Measurements from ENCODE around the gene NODAL. TPM values are rescaled to one million over a fixed set of nuclear protein-coding genes. Genes with fewer than 3 reads are reported as not detected.

The NODAL gene
- polyA plus RNA-seq, 1 donor from 2014 or later, result not detected

DNA sequence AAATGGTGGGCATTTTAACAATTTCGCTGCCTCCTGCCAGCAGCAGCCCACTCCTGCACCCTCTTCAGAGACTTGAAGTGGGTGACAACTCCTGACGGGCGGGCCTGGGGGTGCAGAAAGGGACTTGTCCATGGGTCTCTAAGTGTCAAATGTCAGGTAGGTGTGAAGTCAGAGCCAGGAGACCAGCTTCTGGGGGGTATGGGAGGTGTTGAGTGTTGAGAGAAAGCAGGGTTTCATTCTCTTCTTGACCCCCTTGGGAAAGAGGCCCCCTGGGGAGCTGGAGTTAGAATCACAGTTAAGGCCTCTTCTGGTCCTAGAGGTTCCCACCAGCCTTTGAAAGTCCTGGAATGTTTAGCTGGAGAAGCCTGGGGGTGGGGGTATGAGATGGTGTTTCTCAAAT is 25.5 kb upstream of the NODAL start:
- no peak overlapping the region for H3K9ac ChIP-seq (ENCODE audit: low read length)

DNA sequence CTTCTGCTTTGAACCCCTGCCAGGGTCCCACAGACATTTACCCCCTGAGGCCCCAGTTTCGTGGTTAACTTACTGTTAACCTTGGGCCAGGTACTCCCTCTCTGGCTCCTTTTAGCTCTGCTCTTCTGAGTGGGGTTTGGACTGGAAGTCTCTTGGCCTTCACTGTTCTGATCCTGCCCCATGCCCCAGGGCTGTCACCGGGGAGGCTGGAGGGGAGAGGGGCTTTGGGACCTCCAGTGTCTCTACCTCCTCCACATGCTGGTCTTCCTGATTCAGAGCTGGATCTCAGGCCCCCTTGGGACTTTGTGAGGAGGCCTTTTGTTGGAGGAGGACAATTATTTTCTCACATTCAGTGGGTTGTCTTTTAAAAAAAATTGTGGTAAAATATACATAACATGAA is 24.4 kb upstream of the NODAL start:
- Histone ChIP-seq H3K79me2 (replicated peaks; ENCODE audit: insufficient read depth, low read length) (no peaks in the 10 kb centered on the region), H3K36me3 (ENCODE audit: insufficient read depth, low read length) (no peaks in the 10 kb centered on the region), H3K27me3 (ENCODE audit: insufficient read depth, low read depth, low read length) (no peaks in the 10 kb centered on the region), H4K20me1 (ENCODE audit: insufficient read depth) (no peaks in the 10 kb centered on the region), H3K4me2 (ENCODE audit: low read length) (no peak overlapping the region), H3K9me3 (ENCODE audit: low read length) (no peaks in the 10 kb centered on the region), H3K9me2 (ENCODE audit: insufficient read depth, low read length) (no peaks in the 10 kb centered on the region), H3F3A (ENCODE audit: insufficient read depth, low read length, poor library complexity, severe bottlenecking) (no peaks in the 10 kb centered on the region), H3K9ac (ENCODE audit: low read length) (no peak overlapping the region), H3K27ac (ENCODE audit: low read length) (no peak overlapping the region), H3K4me3 (ENCODE audit: low read length) (no peak overlapping the region), H2AFZ (ENCODE audit: low read depth, low read length) (no peak overlapping the region)
- TF ChIP-seq, protein P1, sequence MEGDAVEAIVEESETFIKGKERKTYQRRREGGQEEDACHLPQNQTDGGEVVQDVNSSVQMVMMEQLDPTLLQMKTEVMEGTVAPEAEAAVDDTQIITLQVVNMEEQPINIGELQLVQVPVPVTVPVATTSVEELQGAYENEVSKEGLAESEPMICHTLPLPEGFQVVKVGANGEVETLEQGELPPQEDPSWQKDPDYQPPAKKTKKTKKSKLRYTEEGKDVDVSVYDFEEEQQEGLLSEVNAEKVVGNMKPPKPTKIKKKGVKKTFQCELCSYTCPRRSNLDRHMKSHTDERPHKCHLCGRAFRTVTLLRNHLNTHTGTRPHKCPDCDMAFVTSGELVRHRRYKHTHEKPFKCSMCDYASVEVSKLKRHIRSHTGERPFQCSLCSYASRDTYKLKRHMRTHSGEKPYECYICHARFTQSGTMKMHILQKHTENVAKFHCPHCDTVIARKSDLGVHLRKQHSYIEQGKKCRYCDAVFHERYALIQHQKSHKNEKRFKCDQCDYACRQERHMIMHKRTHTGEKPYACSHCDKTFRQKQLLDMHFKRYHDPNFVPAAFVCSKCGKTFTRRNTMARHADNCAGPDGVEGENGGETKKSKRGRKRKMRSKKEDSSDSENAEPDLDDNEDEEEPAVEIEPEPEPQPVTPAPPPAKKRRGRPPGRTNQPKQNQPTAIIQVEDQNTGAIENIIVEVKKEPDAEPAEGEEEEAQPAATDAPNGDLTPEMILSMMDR (IDR thresholded peaks at IDR 0.05; ENCODE audit: poor library complexity, severe bottlenecking), result no peak
- TF ChIP-seq EP300 (conservative IDR thresholded peaks at IDR 0.05; ENCODE audit: poor library complexity, severe bottlenecking), result no peak
- TF ChIP-seq RAD21 (conservative IDR thresholded peaks at IDR 0.05), result no peak
- TF ChIP-seq POLR2AphosphoS5 (IDR thresholded peaks at IDR 0.05), result no peak
- no peak for TF ChIP-seq SMC3 (conservative IDR thresholded peaks at IDR 0.05; ENCODE audit: poor library complexity)
- TF ChIP-seq TAF1 (IDR thresholded peaks at IDR 0.05; ENCODE audit: low read depth), result no peak
- TF ChIP-seq MXI1 (conservative IDR thresholded peaks at IDR 0.05; ENCODE audit: poor library complexity, severe bottlenecking), result no peak
- TF ChIP-seq, protein P2, sequence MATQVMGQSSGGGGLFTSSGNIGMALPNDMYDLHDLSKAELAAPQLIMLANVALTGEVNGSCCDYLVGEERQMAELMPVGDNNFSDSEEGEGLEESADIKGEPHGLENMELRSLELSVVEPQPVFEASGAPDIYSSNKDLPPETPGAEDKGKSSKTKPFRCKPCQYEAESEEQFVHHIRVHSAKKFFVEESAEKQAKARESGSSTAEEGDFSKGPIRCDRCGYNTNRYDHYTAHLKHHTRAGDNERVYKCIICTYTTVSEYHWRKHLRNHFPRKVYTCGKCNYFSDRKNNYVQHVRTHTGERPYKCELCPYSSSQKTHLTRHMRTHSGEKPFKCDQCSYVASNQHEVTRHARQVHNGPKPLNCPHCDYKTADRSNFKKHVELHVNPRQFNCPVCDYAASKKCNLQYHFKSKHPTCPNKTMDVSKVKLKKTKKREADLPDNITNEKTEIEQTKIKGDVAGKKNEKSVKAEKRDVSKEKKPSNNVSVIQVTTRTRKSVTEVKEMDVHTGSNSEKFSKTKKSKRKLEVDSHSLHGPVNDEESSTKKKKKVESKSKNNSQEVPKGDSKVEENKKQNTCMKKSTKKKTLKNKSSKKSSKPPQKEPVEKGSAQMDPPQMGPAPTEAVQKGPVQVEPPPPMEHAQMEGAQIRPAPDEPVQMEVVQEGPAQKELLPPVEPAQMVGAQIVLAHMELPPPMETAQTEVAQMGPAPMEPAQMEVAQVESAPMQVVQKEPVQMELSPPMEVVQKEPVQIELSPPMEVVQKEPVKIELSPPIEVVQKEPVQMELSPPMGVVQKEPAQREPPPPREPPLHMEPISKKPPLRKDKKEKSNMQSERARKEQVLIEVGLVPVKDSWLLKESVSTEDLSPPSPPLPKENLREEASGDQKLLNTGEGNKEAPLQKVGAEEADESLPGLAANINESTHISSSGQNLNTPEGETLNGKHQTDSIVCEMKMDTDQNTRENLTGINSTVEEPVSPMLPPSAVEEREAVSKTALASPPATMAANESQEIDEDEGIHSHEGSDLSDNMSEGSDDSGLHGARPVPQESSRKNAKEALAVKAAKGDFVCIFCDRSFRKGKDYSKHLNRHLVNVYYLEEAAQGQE (IDR thresholded peaks at IDR 0.05; ENCODE audit: borderline replicate concordance), result no peak
- TF ChIP-seq EZH2 (IDR thresholded peaks at IDR 0.05; ENCODE audit: borderline replicate concordance, insufficient read depth, low read length, poor library complexity, severe bottlenecking), result no peak

More for the DNA sequence above, 25.5 kb upstream of the NODAL start:
- no peak overlapping the region for H3K27ac ChIP-seq (ENCODE audit: low read length)
- H3K79me2 ChIP-seq (replicated peaks; ENCODE audit: insufficient read depth, low read length), result no peaks in the 10 kb centered on the region
- H3K36me3 ChIP-seq (ENCODE audit: insufficient read depth, low read length), result no peaks in the 10 kb centered on the region
- H3F3A ChIP-seq (ENCODE audit: insufficient read depth, low read length, poor library complexity, severe bottlenecking), result no peaks in the 10 kb centered on the region
- H3K4me2 ChIP-seq (ENCODE audit: low read length), result no peak overlapping the region
- TF ChIP-seq SMC3 (conservative IDR thresholded peaks at IDR 0.05; ENCODE audit: poor library complexity) (no peak), TAF1 (IDR thresholded peaks at IDR 0.05; ENCODE audit: low read depth) (no peak), POLR2AphosphoS5 (IDR thresholded peaks at IDR 0.05) (no peak), MXI1 (conservative IDR thresholded peaks at IDR 0.05; ENCODE audit: poor library complexity, severe bottlenecking) (no peak), RAD21 (conservative IDR thresholded peaks at IDR 0.05) (no peak), EZH2 (IDR thresholded peaks at IDR 0.05; ENCODE audit: borderline replicate concordance, insufficient read depth, low read length, poor library complexity, severe bottlenecking) (no peak)
- TF ChIP-seq, protein P2 (IDR thresholded peaks at IDR 0.05; ENCODE audit: borderline replicate concordance), result no peak
- H3K9me3 ChIP-seq (ENCODE audit: low read length), result no peaks in the 10 kb centered on the region
- H3K4me3 ChIP-seq (ENCODE audit: low read length), result no peak overlapping the region
- no peaks in the 10 kb centered on the region for H3K9me2 ChIP-seq (ENCODE audit: insufficient read depth, low read length)
- no peaks in the 10 kb centered on the region for H4K20me1 ChIP-seq (ENCODE audit: insufficient read depth)
- H3K27me3 ChIP-seq (ENCODE audit: insufficient read depth, low read depth, low read length), result no peaks in the 10 kb centered on the region
- no peak overlapping the region for H2AFZ ChIP-seq (ENCODE audit: low read depth, low read length)

Measured in neural cell (in vitro differentiated cells).